ENCODE data around the gene CDC42BPB.

CDC42BPB gene

GRCh38 chr14:103094406-103095209 lies 37.3 kb upstream of the CDC42BPB start, which contains the start of gene EXOC3L4:
Gene EXOC3L4 (plus strand): TSS chr14:103094725. CDS start chr14:103100220, 5,495 bp downstream.
- DNase-seq: no peak

GRCh38 chr14:103093856-103094405 lies 36.6 kb upstream of the CDC42BPB start:
- no peak for DNase-seq

- no peak for DNase-seq
These were observed 34.5 kb upstream of the CDC42BPB start for GRCh38 chr14:103091883-103092222.

- DNase-seq: peak; percentile 26
These were observed 33.9 kb upstream of the CDC42BPB start for GRCh38 chr14:103091041-103091882.

- DNase-seq: no peak
These were observed 33.2 kb upstream of the CDC42BPB start for GRCh38 chr14:103090481-103091020.

- no peak for DNase-seq
These were observed 32.3 kb upstream of the CDC42BPB start for GRCh38 chr14:103089386-103090335.

GRCh38 chr14:103088921-103089320 lies 31.6 kb upstream of the CDC42BPB start:
- no peak for DNase-seq

GRCh38 chr14:103087343-103087835 lies 30.0 kb upstream of the CDC42BPB start:
- no peak for DNase-seq

- DNase-seq: no peak
These were observed 29.5 kb upstream of the CDC42BPB start for GRCh38 chr14:103086771-103087342.

- no peak for DNase-seq
These were observed 28.1 kb upstream of the CDC42BPB start for GRCh38 chr14:103085106-103086091.

GRCh38 chr14:103084021-103084919 lies 26.9 kb upstream of the CDC42BPB start, which contains the start of gene LBHD2:
Gene LBHD2 (plus strand): TSS chr14:103084210. CDS start chr14:103086013, 1,803 bp downstream.
- DNase-seq: no peak

- no peak for DNase-seq
These were observed 24.6 kb upstream of the CDC42BPB start for GRCh38 chr14:103081951-103082350.

GRCh38 chr14:103078860-103079587 lies 21.7 kb upstream of the CDC42BPB start:
- no peak for DNase-seq

- peak; percentile 66 for DNase-seq
These were observed 21.0 kb upstream of the CDC42BPB start for GRCh38 chr14:103078420-103078749.

- DNase-seq: no peak
These were observed 17.5 kb upstream of the CDC42BPB start for GRCh38 chr14:103074729-103075367.

GRCh38 chr14:103073876-103074728 lies 16.8 kb upstream of the CDC42BPB start:
- no peak for DNase-seq
